Activated CD4-positive, alpha-beta T cell treated with anti-CD3 and anti-CD28 coated beads for 1 hour (primary cell): ENCODE data around the gene NSUN4.
"Not testable (repeated sequence)": the region's sequence is repeated elsewhere in the genome, so short reads cannot be mapped to it uniquely, and the experiment has no call there.

ENCODE experiments used
- DNase-seq: peaks from one replicate; pipeline ENCODE4 v3.0.0-alpha.2; 2020

Gene NSUN4

DNA sequence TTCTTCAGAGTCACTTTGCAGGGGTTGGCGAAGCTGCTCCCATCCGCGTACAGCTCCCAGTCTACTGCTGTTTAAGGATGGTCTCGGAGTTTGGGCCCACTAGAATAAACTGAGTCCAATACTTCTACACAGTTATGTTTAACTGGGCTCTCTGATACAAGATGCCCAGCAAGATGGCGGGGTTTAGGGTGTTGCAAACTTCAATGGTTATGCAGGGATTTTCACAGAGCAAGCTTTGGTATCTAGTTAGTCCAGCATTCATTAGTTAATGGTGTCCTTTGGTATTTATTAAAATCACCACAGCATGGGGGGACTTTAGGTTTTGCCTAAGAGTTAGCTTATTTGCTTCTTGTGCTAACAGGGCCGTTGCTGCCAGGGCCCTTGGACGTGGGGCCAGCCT lies 12.4 kb upstream of the NSUN4 start:
- DNase-seq, result not testable (repeated sequence)

GRCh38 chr1:46329807-46330206 lies 10.8 kb upstream of the NSUN4 start:
- not testable (repeated sequence) for DNase-seq

DNA sequence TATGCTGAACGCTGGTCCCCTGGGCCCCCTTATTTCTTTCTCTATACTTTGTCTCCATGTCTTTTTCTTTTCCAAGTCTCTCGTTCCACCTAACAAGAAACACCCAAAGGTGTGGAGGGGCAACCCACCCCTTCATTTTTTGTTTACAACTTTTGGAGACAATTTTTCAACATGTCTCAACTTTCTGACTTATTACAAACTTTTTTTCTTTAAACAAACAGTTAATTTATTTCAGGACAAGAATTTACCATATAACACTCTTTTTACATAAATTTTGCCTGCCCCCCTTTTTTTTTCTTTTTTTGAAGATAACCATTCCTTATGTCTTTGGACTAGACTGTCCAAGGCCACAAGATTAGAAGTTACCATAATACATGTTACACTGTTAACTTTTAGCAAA lies 10.2 kb upstream of the NSUN4 start:
- DNase-seq, result not testable (repeated sequence)

DNA sequence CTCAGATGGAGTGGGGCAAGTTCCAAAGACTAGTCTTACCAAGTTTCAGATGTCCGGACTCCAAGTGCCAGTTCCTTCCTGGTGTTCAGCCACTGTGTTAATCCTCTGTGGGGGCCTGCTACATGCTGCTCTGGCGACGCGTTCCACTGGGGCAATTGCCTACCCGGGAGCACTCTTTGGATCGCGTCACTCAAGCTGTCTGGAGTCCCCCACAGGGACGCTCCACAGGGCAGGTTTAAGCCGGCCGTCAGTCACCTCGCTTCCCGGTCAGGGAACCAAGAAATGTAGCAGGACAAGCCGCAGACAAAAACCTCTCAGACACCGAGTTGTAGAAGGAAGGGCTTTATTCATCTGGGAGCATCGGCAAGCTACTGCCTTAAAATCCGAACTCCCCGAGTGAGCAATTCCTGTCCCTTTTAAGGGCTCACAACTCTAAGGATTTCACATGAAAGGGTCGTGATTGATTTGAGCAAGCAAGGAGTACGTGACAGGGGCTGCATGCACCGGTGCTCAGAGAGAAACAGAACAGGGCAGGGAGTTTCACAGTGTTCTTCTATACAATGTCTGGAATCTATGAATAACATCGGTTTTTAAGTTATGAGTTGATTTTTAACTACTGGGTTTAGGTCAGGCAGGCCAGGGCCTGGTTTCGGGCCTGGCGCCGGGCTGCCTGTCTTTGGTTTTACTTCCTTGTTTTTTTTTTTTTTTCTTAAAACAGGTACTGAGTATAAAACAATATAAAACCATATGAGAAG lies 8.6 kb upstream of the NSUN4 start:
- DNase-seq, result not testable (repeated sequence)

DNA sequence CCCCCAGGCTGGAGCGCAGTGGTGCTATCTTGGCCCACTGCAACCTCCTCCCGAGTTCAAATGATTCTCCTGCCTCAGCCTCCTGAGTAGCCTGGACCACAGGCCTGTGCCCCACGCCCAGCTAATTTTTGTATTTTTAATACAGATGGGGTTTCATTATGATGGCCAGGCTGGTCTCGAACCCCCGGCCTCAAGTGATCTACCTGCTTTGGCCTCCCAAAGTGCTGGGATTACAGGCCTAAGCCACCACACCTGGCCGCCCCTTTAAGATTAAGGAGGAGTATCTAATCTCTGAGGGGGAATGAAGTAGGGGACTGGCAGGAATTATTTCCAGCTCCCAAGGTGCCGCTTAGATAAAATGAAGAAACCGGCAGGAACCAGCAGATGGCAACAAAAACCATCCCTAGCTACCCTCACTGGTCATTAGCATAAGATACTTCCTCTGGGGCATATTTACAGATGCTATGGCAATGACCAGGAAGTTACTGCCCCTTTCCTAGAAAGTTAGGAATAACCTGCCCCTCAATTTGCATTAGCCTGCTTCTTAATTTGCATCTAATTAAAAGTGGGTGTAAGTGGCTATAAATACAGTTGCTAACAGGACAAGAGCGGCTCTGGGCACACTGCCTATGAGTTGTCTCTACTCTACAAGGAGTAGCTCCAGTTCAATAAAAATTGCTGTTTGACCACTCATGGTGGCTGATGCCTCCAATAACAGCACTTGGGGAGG lies 7.1 kb upstream of the NSUN4 start:
- no peak for DNase-seq

DNA sequence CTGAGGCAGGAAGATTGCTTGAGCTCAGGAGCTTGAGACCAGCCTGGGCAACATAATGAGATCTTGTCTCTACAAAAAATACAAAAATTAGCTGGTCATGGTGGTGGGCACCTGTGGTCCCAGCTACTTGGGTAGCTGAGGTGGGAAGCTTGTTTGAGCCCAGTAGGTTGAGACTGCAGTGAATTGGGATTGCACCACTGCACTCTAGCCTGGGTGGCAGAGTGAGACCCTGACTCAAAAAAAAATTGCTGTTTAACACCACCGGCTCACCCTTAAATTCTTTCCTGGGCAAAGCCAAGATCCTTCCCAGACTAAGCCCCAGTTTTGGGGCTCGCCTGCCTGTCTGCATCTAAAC lies 6.6 kb upstream of the NSUN4 start:
- no peak for DNase-seq

GRCh38 chr1:46335081-46335480 lies 5.5 kb upstream of the NSUN4 start:
- DNase-seq, result no peak

- not testable (repeated sequence) for DNase-seq
Measured at GRCh38 chr1:46337409-46337808, 3.2 kb upstream of the NSUN4 start.

DNA sequence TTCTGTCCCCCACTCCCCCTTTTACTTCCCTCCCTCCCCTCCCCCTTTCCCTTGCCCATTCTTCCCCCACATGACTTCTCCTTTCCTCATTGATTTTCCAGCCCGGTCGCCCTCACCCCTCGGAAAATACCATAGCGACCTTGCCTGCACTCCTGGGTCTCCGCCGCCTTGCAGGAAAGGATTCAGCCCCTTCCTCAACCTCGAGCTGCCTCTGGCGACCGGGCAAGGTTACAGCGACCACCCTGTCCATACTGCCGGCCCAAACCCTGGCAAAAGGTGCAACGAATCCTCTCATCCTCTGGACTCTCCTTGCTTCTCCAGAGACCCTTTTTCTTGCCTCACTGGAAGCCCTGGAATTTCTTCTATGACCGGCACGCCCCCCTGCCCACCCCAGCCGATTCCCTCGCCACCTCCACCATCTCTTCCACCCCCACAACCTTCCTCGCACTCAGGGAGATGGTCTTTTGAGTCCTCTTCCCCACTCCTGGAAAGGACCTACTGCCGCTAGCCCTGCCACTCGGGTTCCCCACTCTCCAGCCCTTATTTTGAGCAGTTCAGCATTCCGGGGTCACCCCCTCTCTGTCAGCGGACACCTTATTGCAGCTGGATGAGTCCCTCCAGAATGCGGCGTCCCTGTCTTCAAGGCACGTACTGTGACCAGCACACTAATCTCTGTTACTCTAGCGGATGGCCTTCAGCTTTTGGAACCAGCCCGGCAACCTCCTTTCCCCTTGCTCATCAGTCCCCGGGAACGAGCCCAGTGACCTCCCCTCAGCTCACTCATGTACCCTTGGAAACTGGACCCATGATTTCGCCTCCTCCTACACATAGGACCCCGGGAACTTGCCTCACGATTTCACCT lies 846 bp downstream of the NSUN4 start:
- DNase-seq, result no peak

DNA sequence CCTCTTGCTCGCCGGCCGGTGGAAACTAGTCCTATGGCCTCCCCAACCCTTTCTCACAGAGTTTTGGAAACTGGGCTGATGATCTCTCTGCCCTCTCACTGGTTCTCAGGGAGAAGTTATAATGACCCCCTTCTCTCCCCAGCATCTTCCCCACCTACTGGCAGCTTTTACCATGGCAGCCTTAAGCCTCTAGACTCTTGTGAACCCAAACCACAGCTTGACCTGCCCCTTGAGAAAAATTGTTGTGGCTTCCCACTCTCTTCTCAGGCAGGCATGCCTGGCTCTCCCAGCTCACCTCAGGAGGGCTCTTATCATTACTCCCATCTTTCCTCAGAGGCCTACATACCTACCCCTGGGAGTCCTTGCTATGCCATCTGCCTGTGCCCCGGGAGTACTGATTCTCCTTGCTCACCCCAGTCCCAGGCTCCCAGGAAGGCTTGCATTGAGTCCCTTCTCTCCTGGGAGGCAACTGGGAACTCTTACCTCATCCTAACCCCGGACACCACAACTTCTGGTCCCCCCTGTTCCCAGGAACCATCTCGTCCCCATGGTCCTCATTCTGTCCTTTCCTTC lies 1.6 kb downstream of the NSUN4 start:
- DNase-seq, result no peak

GRCh38 chr1:46342677-46343350 lies 2.2 kb downstream of the NSUN4 start:
- no peak for DNase-seq

GRCh38 chr1:46343351-46343695 lies 2.7 kb downstream of the NSUN4 start:
- no peak for DNase-seq

- no peak for DNase-seq
Measured at GRCh38 chr1:46343705-46344104, 3.1 kb downstream of the NSUN4 start.

GRCh38 chr1:46344481-46344880 lies 3.9 kb downstream of the NSUN4 start:
- no peak for DNase-seq

- no peak for DNase-seq
Measured at GRCh38 chr1:46345281-46345680, 4.7 kb downstream of the NSUN4 start.

DNA sequence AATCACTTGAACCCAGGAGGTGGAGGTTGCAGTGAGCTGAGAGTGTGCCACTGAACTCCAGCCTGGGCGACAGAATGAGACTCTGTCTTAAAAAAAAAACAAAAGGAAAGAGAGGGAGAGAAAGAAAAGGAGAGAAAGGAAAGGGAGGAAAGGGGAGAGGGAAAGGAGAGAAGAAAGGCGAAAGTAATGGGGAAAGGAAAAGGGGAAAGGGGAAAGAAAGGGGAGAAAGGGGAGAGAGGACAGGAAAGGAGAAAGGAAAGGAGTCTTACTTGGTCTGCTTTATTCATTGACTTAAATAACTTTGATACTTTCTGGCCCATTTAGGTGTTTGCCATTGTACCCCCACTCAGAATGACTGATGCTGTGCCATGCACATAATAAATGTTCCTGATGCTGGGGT lies 11.8 kb downstream of the NSUN4 start:
- no peak for DNase-seq

DNA sequence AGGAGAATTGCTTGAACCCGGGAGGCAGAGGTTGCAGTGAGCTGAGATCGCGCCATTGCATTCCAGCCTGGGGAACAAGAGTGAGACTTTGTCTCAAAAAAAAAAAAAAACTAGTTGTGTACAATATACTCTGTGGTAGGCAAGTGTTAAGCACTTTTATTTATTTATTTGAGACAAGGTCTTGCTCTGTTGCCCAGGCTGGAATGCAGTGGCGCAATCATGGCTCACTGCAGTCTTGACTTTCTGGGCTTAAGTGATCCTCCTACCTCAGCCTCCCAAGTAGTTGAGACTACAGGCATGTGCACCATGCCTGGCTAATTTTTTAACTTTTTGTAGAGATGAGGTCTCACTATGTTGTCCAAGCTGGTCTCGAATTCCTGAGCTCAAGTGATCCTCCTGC lies 15.3 kb downstream of the NSUN4 start:
- not testable (repeated sequence) for DNase-seq

GRCh38 chr1:46362158-46362557 lies 21.6 kb downstream of the NSUN4 start:
- DNase-seq, result no peak

DNA sequence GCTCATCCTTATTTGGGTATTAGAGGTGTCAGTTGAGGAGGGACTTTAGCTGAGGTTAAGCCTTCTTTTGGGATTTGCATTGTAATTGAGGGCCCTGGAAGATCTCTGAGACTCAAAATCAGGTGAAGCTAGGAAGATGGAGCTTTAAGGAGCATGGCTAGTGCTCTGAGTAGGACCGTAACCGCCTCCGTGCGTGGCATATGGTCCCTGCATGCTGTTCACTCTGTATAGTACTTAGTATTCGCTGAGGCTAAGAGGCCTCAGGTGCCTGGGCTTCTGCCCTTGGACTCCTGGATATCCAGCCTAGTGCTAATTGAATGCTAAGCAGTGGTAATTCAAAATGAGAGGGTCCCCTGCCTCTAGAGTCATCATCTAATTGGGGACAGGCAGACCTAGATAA lies 22.5 kb downstream of the NSUN4 start:
- DNase-seq, result no peak

GRCh38 chr1:46364612-46365011 lies 24.0 kb downstream of the NSUN4 start:
- DNase-seq, result no peak

DNA sequence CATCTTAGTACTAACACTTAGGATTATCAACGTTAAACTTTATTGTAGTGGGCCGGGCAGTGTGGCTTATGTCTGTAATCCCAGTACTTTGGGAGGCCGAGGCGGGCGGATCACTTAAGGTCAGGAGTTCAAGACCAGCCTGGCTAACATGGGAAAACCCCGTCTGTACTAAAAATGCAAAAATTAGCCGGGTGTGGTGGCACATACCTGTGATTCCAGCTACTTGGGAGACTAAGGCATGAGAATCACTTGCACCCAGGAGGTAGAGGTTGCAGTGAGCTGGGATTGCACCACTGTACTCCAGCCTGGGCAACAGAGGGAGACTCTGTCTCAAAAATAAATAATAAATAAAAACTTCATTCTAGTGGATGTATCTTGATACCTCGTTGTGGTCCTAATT lies 25.2 kb downstream of the NSUN4 start:
- not testable (repeated sequence) for DNase-seq

DNA sequence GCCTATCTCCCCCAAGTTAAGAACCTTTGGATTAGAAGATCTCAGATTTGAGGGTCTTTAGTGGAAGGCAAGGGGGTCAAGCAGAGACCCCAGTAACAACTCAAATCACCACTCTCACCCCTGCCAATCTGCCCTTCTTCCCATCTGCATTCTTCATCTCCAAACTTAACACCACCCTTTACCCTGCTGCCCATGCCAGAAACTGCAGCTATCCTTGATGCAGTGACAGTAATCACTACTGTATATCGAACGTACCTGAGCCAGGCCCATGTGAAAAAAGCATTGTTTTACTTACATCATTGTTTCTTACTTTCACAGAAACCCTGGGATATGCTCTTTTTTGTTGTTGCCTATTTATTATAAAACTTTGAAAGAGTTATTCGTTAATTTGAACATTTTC lies 26.5 kb downstream of the NSUN4 start:
- DNase-seq, result no peak

DNA sequence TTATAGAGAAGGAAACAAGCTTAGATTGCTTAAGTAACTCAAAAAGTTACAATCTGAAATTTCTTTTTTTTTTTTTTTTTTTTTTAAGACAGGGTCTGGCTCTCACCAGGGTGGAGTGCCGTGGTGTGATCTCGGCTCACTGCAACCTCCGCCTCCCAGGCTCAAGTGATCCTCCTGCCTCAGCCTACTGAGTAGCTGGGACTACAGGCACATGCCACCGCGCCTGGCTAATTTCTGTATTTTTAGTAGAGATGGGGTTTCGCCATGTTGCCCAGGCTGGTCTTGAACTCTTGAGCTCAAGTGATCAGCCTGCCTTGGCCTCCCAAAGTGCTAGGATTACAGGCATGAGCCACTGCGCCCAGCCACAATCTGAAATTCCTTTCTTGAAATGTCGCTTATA lies 27.1 kb downstream of the NSUN4 start:
- not testable (repeated sequence) for DNase-seq
